DMS79 (cell line): ENCODE data around the gene HPGDS.

Experiments used
- DNase-seq: peaks from one replicate; lab custom pipeline; 2025; lab: John Stamatoyannopoulos, UW

The HPGDS gene

GRCh38 chr4:94253036-94253435, 89.6 kb downstream of the HPGDS start:
- DNase-seq: peak; percentile 45

GRCh38 chr4:94251094-94251493, 91.5 kb downstream of the HPGDS start:
- no peak for DNase-seq
